H54 (cell line): Measurements from ENCODE around the gene SERTAD3.
"Not testable (repeated sequence)": the region's sequence is repeated elsewhere in the genome, so short reads cannot be mapped to it uniquely, and the experiment has no call there.

Experiments used
- DNase-seq: peaks from one replicate; pipeline ENCODE4 v3.0.0; 2011; ENCODE audit warnings: low spot score, mixed read lengths; ENCODE audit not compliant: insufficient read length
- FAIRE-seq: peaks from 3 replicates; lab custom pipeline; 2011; peaks lifted over from hg19 to GRCh38; lab: Jason Lieb, UNC
- POLR2A ChIP-seq: IDR thresholded peaks from 2 replicates; pipeline ENCODE4 v1.6.1; 2011; ENCODE audit warnings: low read depth, mild to moderate bottlenecking, low read length

SERTAD3 gene

GRCh38 chr19:40449506-40449905 is 5.4 kb upstream of the SERTAD3 start:
- DNase-seq (no peak), FAIRE-seq (no peak)
- TF ChIP-seq POLR2A = no peak

GRCh38 chr19:40446263-40446784 is 2.2 kb upstream of the SERTAD3 start:
- DNase-seq (no peak), FAIRE-seq (no peak)
- TF ChIP-seq POLR2A = no peak

GRCh38 chr19:40445780-40446262 is 1.7 kb upstream of the SERTAD3 start:
- DNase-seq (no peak), FAIRE-seq (no peak)
- TF ChIP-seq POLR2A = no peak

GRCh38 chr19:40444825-40445312 is 734 bp upstream of the SERTAD3 start:
- TF ChIP-seq POLR2A = peak; percentile 10; the same call in 1 of the 2 replicates
- FAIRE-seq = no peak

GRCh38 chr19:40443131-40443999 is 770 bp downstream of the SERTAD3 start:
- peak; percentile 52 for FAIRE-seq
- TF ChIP-seq POLR2A = peak; percentile 36

More at GRCh38 chr19:40444825-40445312, 734 bp upstream of the SERTAD3 start:
- no peak for DNase-seq

GRCh38 chr19:40442328-40443130 is 1.6 kb downstream of the SERTAD3 start:
- DNase-seq (no peak), FAIRE-seq (no peak)
- no peak for TF ChIP-seq POLR2A

More at GRCh38 chr19:40443131-40443999, 770 bp downstream of the SERTAD3 start:
- peak; percentile 98 for DNase-seq

- no peak for TF ChIP-seq POLR2A
- DNase-seq (no peak), FAIRE-seq (no peak)
Observed at GRCh38 chr19:40441719-40442253, 2.3 kb downstream of the SERTAD3 start.

GRCh38 chr19:40438284-40438683 is 5.9 kb downstream of the SERTAD3 start:
- no peak for TF ChIP-seq POLR2A
- no peak for FAIRE-seq
- no peak for DNase-seq

GRCh38 chr19:40433391-40434216 is 10.5 kb downstream of the SERTAD3 start:
- TF ChIP-seq POLR2A = peak; percentile 17; the same call in 1 of the 2 replicates
- DNase-seq = peak; percentile 90
- FAIRE-seq = no peak

- FAIRE-seq, DNase-seq: not testable (repeated sequence)
Observed at GRCh38 chr19:40432760-40433159, 11.4 kb downstream of the SERTAD3 start.

GRCh38 chr19:40431698-40432097 is 12.4 kb downstream of the SERTAD3 start:
- FAIRE-seq (no peak), DNase-seq (no peak)

GRCh38 chr19:40430242-40430641 is 13.9 kb downstream of the SERTAD3 start:
- DNase-seq, FAIRE-seq: not testable (repeated sequence)

More at GRCh38 chr19:40431698-40432097, 12.4 kb downstream of the SERTAD3 start:
- no peak for TF ChIP-seq POLR2A

GRCh38 chr19:40428197-40428596 is 15.9 kb downstream of the SERTAD3 start:
- FAIRE-seq, DNase-seq: not testable (repeated sequence)
